Measurements from ENCODE around the gene ACTA2. TPM values are rescaled to one million over a fixed set of nuclear protein-coding genes. Genes with fewer than 3 reads are reported as not detected.

Gene ACTA2
- polyA plus RNA-seq, 1 of the 3 experiments (the other 2 are of a cell fraction) = 130 TPM

DNA sequence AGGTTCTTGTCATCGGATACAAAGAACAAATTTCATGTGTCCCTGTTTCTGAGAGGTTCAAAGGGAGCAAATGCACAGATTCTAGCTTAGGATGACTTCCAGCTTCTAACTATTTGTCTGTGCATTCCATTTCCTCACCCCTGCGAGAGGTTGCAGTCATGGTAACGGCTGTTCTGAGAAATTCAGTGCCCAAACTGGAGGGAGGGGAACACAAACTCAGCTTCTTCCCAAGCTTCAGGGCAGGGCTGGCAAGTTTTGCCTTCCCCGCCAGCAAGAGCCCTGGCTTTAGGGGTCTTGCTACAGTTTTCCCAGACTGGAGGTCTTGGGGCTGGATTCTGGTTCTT lies 49.1 kb upstream of the ACTA2 start:
- no peak overlapping the region for H2AFZ ChIP-seq (ENCODE audit: low read depth)
- H3K9me2 ChIP-seq = no peaks in the 10 kb centered on the region
- no peaks in the 10 kb centered on the region for H4K20me1 ChIP-seq (ENCODE audit: insufficient read depth)
- H3K4me2 ChIP-seq = 0 out of 2 replicates have a peak overlapping the region, but pooled peaks have one; percentile 4
- WGBS (ENCODE audit: low lambda C conversion rate) = 94% methylated on average over 4 of the region's 4 CpGs
- H3K4me1 ChIP-seq (ENCODE audit: control insufficient read depth in 1 of 2, insufficient read depth in 2 of 2, low read depth in 1 of 2, low read length in 1 of 2) = peaks cover 3 to 27% of the 10 kb centered on the region in 2 experiments; a peak in 2 of 4 replicates
- peaks cover 15% of the 10 kb centered on the region for H3F3A ChIP-seq (replicated peaks; ENCODE audit: insufficient read depth)
- DNase-seq = no peak
- H3K36me3 ChIP-seq (replicated peaks in 1 of 2; ENCODE audit: control insufficient read depth in 1 of 2, insufficient read depth in 2 of 2, low read length in 1 of 2) = peaks cover 11 to 19% of the 10 kb centered on the region in 2 experiments
- no peak overlapping the region for H3K9ac ChIP-seq
- ChIA-PET POLR2A (no interaction called here), CTCF (interaction anchor here (0.7 kb wide), 2 partner anchors 15 to 23 kb away, joined by 3 to 5 read pairs; no protein-coding TSS in a partner anchor)
- no peaks in the 10 kb centered on the region for H3K27me3 ChIP-seq (ENCODE audit: insufficient read depth)
- TF ChIP-seq, protein P1, sequence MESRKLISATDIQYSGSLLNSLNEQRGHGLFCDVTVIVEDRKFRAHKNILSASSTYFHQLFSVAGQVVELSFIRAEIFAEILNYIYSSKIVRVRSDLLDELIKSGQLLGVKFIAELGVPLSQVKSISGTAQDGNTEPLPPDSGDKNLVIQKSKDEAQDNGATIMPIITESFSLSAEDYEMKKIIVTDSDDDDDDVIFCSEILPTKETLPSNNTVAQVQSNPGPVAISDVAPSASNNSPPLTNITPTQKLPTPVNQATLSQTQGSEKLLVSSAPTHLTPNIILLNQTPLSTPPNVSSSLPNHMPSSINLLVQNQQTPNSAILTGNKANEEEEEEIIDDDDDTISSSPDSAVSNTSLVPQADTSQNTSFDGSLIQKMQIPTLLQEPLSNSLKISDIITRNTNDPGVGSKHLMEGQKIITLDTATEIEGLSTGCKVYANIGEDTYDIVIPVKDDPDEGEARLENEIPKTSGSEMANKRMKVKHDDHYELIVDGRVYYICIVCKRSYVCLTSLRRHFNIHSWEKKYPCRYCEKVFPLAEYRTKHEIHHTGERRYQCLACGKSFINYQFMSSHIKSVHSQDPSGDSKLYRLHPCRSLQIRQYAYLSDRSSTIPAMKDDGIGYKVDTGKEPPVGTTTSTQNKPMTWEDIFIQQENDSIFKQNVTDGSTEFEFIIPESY (IDR thresholded peaks at IDR 0.05; ENCODE audit: borderline replicate concordance, low read depth) = no peak
- TF ChIP-seq, protein P2, sequence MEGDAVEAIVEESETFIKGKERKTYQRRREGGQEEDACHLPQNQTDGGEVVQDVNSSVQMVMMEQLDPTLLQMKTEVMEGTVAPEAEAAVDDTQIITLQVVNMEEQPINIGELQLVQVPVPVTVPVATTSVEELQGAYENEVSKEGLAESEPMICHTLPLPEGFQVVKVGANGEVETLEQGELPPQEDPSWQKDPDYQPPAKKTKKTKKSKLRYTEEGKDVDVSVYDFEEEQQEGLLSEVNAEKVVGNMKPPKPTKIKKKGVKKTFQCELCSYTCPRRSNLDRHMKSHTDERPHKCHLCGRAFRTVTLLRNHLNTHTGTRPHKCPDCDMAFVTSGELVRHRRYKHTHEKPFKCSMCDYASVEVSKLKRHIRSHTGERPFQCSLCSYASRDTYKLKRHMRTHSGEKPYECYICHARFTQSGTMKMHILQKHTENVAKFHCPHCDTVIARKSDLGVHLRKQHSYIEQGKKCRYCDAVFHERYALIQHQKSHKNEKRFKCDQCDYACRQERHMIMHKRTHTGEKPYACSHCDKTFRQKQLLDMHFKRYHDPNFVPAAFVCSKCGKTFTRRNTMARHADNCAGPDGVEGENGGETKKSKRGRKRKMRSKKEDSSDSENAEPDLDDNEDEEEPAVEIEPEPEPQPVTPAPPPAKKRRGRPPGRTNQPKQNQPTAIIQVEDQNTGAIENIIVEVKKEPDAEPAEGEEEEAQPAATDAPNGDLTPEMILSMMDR (IDR thresholded peaks at IDR 0.05) = no peak
- TF ChIP-seq, protein P3, sequence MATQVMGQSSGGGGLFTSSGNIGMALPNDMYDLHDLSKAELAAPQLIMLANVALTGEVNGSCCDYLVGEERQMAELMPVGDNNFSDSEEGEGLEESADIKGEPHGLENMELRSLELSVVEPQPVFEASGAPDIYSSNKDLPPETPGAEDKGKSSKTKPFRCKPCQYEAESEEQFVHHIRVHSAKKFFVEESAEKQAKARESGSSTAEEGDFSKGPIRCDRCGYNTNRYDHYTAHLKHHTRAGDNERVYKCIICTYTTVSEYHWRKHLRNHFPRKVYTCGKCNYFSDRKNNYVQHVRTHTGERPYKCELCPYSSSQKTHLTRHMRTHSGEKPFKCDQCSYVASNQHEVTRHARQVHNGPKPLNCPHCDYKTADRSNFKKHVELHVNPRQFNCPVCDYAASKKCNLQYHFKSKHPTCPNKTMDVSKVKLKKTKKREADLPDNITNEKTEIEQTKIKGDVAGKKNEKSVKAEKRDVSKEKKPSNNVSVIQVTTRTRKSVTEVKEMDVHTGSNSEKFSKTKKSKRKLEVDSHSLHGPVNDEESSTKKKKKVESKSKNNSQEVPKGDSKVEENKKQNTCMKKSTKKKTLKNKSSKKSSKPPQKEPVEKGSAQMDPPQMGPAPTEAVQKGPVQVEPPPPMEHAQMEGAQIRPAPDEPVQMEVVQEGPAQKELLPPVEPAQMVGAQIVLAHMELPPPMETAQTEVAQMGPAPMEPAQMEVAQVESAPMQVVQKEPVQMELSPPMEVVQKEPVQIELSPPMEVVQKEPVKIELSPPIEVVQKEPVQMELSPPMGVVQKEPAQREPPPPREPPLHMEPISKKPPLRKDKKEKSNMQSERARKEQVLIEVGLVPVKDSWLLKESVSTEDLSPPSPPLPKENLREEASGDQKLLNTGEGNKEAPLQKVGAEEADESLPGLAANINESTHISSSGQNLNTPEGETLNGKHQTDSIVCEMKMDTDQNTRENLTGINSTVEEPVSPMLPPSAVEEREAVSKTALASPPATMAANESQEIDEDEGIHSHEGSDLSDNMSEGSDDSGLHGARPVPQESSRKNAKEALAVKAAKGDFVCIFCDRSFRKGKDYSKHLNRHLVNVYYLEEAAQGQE (IDR thresholded peaks at IDR 0.05; ENCODE audit: low read depth, low read length) = no peak
- TF ChIP-seq FOXJ3 (CRISPR knock-in tag; IDR thresholded peaks at IDR 0.05) (no peak), NFIC (IDR thresholded peaks at IDR 0.05; ENCODE audit: borderline replicate concordance) (no peak)
- H3K79me2 ChIP-seq (ENCODE audit: insufficient read depth) = peaks cover 50% of the 10 kb centered on the region; the same call in 1 of the 2 replicates
- H3K27ac ChIP-seq (ENCODE audit: low read depth in 2 of 2, low read length in 1 of 2) = 0 out of 4 replicates have a peak overlapping the region, but pooled peaks of 1 of the 2 experiments have one; percentile 2
- H3K4me3 ChIP-seq (ENCODE audit: low read depth in 2 of 2, low read length in 1 of 2) = no peak overlapping the region
- no peaks in the 10 kb centered on the region for H3K9me3 ChIP-seq

DNA sequence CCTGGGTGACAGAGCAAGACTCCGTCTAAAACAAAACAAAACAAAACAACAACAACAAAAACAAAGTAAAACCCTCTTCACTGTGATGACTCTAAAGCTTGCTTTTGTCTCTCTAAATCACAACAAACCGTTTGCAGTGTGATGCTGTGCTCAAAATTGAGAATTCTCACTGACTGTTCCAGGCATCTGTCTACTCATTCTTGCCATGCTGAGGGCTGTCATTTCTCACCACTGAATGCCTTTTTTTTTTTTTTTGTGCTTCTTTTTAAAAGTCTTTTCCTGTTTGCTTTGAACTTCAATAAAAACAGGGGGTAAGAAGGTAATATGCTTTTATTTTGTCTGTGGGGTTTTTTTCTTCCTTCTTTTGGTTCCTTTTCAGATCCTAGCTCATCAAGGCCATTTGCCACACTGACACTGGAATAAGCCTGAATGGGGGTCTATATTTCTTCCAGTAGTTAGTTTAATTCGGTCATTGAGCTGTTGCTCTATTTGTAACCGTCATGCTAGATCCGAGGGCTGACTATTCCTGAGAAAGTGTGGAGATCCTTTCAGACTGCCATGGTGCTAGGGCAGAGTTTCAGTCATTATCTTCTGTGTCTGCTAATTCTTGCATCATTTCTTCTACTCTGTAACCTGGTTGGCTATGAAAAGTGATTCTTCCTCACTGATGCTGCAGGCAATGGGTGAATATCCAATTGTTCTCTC lies 48.6 kb upstream of the ACTA2 start:
- ChIA-PET CTCF (interaction anchor here (0.7 to 1.9 kb wide), 3 partner anchors 14 to 217 kb away, joined by 3 to 5 read pairs (median 5); no protein-coding TSS in a partner anchor), POLR2A (no interaction called here)
- WGBS (ENCODE audit: low lambda C conversion rate) = 90% methylated on average over 5 of the region's 5 CpGs
- Histone ChIP-seq H3K36me3 (replicated peaks in 1 of 2; ENCODE audit: control insufficient read depth in 1 of 2, insufficient read depth in 2 of 2, low read length in 1 of 2) (peaks cover 11 to 16% of the 10 kb centered on the region in 2 experiments), H3K9ac (no peak overlapping the region), H3F3A (replicated peaks; ENCODE audit: insufficient read depth) (peaks cover 15% of the 10 kb centered on the region), H4K20me1 (ENCODE audit: insufficient read depth) (no peaks in the 10 kb centered on the region), H3K79me2 (ENCODE audit: insufficient read depth) (peaks cover 53% of the 10 kb centered on the region; the same call in 1 of the 2 replicates), H3K4me2 (0 out of 2 replicates have a peak overlapping the region, but pooled peaks have one; percentile 4), H3K4me1 (ENCODE audit: control insufficient read depth in 1 of 2, insufficient read depth in 2 of 2, low read depth in 1 of 2, low read length in 1 of 2) (peaks cover 3 to 27% of the 10 kb centered on the region in 2 experiments; a peak in 2 of 4 replicates), H3K27ac (ENCODE audit: low read depth in 2 of 2, low read length in 1 of 2) (0 out of 4 replicates have a peak overlapping the region, but pooled peaks of 1 of the 2 experiments have one; percentile 2), H3K4me3 (ENCODE audit: low read depth in 2 of 2, low read length in 1 of 2) (no peak overlapping the region), H3K27me3 (ENCODE audit: insufficient read depth) (no peaks in the 10 kb centered on the region), H2AFZ (ENCODE audit: low read depth) (no peak overlapping the region), H3K9me2 (no peaks in the 10 kb centered on the region), H3K9me3 (no peaks in the 10 kb centered on the region)
- TF ChIP-seq, protein P4, sequence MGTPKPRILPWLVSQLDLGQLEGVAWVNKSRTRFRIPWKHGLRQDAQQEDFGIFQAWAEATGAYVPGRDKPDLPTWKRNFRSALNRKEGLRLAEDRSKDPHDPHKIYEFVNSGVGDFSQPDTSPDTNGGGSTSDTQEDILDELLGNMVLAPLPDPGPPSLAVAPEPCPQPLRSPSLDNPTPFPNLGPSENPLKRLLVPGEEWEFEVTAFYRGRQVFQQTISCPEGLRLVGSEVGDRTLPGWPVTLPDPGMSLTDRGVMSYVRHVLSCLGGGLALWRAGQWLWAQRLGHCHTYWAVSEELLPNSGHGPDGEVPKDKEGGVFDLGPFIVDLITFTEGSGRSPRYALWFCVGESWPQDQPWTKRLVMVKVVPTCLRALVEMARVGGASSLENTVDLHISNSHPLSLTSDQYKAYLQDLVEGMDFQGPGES (IDR thresholded peaks at IDR 0.05; ENCODE audit: low read depth, low read length) = no peak
- TF ChIP-seq NFIC (IDR thresholded peaks at IDR 0.05; ENCODE audit: borderline replicate concordance) = no peak
- no peak for TF ChIP-seq EP300 (IDR thresholded peaks at IDR 0.05; ENCODE audit: borderline replicate concordance in 1 of 2, low read depth in 1 of 2, low read length in 1 of 2)
- no peak for TF ChIP-seq TCF12 (IDR thresholded peaks at IDR 0.05)
- no peak for TF ChIP-seq FOXM1 (IDR thresholded peaks at IDR 0.05; ENCODE audit: low read depth)
- TF ChIP-seq SIN3A (IDR thresholded peaks at IDR 0.05; ENCODE audit: borderline replicate concordance, low read depth, low read length) = no peak
- no peak for TF ChIP-seq SMC3 (IDR thresholded peaks at IDR 0.05; ENCODE audit: low read depth, low read length)
- no peak for TF ChIP-seq JUND (IDR thresholded peaks at IDR 0.05)
- TF ChIP-seq EZH2phosphoT487 (IDR thresholded peaks at IDR 0.05; ENCODE audit: borderline replicate concordance, low read depth) = no peak
- no peak for TF ChIP-seq TEAD4 (IDR thresholded peaks at IDR 0.05; ENCODE audit: borderline replicate concordance, insufficient read depth)
- no peak for DNase-seq

Data from SK-N-SH (cell line).